Astrocyte (in vitro differentiated cells and primary cell): ENCODE results near the gene C1orf198.

Source experiments
- EZH2 ChIP-seq: IDR thresholded peaks from 2 replicates; pipeline ENCODE4 v1.6.1; 2012; ENCODE audit warnings: mild to moderate bottlenecking, low read length, inconsistent platforms; ENCODE audit not compliant: insufficient read depth
- TF ChIP-seq, protein P1 (sequence below): IDR thresholded peaks from 2 replicates; pipeline ENCODE4 v1.5.1; 2011; ENCODE audit warnings: low read depth, mild to moderate bottlenecking, inconsistent platforms, low read length, moderate library complexity; ENCODE audit not compliant: insufficient read depth

DNA sequence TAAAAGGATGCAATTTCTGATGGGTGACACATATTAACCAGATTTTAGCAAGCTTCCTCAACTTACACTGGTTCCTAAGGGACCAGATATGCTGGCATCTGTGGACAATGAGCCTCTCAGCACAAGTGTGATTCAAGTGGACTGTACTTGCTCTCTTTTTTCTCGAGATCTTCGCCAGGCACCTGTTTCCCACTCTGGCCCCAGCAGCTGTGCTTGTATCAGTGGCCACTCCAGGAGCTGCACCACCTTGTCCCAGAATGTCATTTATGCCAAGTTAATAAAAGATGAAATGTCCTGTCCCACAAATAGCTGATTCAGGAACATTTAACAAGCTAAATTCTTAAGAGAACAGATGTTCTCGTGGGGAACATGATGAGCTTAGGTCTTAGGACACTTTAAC is 14.6 kb downstream of the C1orf198 start:
- TF ChIP-seq, protein P1, sequence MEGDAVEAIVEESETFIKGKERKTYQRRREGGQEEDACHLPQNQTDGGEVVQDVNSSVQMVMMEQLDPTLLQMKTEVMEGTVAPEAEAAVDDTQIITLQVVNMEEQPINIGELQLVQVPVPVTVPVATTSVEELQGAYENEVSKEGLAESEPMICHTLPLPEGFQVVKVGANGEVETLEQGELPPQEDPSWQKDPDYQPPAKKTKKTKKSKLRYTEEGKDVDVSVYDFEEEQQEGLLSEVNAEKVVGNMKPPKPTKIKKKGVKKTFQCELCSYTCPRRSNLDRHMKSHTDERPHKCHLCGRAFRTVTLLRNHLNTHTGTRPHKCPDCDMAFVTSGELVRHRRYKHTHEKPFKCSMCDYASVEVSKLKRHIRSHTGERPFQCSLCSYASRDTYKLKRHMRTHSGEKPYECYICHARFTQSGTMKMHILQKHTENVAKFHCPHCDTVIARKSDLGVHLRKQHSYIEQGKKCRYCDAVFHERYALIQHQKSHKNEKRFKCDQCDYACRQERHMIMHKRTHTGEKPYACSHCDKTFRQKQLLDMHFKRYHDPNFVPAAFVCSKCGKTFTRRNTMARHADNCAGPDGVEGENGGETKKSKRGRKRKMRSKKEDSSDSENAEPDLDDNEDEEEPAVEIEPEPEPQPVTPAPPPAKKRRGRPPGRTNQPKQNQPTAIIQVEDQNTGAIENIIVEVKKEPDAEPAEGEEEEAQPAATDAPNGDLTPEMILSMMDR: no peak
- TF ChIP-seq EZH2: no peak
